Stimulated activated CD8-positive, alpha-beta memory T cell treated with anti-CD3 and anti-CD28 coated beads, Interleukin-4, amount 100 ng/mL, for 4 hours (primary cell): ENCODE results near the gene DIAPH3.

ENCODE experiments used
- DNase-seq, 2 donors: peaks; one replicate each; pipeline ENCODE4 v3.0.0-alpha.2; 2020; ENCODE audit warnings: low read depth in 2 of 2, low spot score in 1 of 2

Gene DIAPH3

DNA sequence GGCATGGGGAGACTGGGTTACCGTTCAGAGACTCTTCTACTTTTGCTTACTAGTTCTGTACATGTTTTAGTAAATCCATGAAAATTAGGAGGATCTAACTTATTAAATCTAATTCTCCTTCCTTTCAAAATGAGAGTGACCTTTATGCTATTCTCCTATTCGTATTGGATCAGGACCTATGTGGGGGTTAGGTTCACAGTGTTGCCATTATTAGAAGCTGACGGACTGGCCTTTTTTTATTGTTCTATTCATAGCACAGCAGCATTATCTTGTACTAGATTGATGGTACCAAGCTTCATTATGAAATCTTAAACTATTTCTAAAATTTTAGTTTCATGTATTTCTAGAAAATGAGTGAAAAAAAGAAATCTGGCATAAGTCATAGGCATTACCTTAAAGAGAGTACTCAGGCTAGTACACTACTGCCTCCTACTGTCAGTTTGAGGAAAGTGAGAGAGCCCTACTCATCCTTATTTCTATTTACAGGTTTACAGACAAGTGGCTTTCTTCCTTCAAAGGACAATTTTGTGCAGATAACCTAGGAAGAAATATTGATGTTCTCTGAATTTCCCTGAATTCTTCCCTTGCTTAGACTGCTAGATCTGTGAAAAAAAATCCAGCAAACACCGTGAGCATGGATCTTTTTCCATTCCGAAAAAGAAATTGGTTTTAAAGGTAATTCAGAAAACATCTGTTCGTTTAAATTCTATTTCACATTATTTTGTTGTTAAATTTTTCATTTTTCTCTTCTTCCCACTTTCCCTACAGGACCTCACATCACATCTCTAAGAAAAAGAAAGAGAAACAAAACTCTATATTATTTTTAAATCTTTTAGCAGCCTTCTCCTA is 485.5 kb downstream of the DIAPH3 start:
- no peak for DNase-seq

- no peak for DNase-seq
These were observed 486.3 kb downstream of the DIAPH3 start for GRCh38 chr13:59677430-59677829.

- DNase-seq, result no peak
These were observed 489.1 kb downstream of the DIAPH3 start for GRCh38 chr13:59674616-59675015.

- no peak for DNase-seq
These were observed 490.4 kb downstream of the DIAPH3 start for GRCh38 chr13:59673286-59673685.

GRCh38 chr13:59672445-59672844 is 491.3 kb downstream of the DIAPH3 start:
- DNase-seq, result no peak

GRCh38 chr13:59671881-59672280 is 491.8 kb downstream of the DIAPH3 start:
- DNase-seq, result no peak

GRCh38 chr13:59666504-59666903 is 497.2 kb downstream of the DIAPH3 start:
- DNase-seq, result no peak

- no peak for DNase-seq
These were observed 498.0 kb downstream of the DIAPH3 start for GRCh38 chr13:59665732-59666131.

GRCh38 chr13:59665184-59665583 is 498.5 kb downstream of the DIAPH3 start:
- no peak for DNase-seq

- no peak for DNase-seq
These were observed 499.1 kb downstream of the DIAPH3 start for GRCh38 chr13:59664586-59664985.

DNA sequence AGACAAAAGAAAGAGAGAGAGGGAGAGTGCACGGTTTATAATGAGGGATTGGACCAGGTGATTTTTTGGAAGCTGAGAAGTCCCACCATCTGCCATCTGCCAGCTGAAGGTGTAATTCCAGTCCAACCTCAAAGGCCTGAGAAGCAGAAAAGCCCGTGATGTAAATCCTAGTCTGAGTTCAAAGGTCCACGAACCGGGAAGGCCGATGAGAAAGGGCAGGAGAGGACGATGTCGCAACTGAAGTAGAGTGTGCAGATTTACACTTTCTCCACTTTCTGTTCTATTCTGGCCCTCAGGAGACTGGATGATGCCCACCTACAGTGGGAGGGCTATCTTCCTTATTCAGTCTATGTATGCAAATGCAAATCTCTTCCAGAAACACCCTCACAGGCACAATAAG is 500.0 kb downstream of the DIAPH3 start:
- no peak for DNase-seq

DNA sequence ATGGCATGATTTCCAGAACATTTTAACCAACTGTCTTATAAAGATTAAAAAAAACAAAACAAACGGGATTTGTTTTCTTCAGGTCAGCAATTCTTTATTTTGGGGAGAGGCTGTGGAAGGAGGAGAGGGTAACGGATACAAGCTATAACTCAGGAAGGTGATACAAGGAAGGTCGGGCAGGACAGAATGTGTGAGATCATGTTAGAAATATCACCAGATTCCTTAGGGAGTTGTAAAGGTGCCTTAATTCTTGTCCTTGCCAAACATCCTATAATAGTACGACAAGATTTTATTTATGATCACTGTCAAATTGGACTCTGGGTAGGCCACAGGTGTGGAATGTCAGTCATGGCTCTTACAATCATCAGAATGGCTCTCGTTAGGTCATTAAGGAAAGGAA is 503.1 kb downstream of the DIAPH3 start:
- no peak for DNase-seq

- DNase-seq, result no peak
These were observed 503.7 kb downstream of the DIAPH3 start for GRCh38 chr13:59659981-59660380.

GRCh38 chr13:59658738-59659330 is 504.9 kb downstream of the DIAPH3 start:
- DNase-seq, result no peak

DNA sequence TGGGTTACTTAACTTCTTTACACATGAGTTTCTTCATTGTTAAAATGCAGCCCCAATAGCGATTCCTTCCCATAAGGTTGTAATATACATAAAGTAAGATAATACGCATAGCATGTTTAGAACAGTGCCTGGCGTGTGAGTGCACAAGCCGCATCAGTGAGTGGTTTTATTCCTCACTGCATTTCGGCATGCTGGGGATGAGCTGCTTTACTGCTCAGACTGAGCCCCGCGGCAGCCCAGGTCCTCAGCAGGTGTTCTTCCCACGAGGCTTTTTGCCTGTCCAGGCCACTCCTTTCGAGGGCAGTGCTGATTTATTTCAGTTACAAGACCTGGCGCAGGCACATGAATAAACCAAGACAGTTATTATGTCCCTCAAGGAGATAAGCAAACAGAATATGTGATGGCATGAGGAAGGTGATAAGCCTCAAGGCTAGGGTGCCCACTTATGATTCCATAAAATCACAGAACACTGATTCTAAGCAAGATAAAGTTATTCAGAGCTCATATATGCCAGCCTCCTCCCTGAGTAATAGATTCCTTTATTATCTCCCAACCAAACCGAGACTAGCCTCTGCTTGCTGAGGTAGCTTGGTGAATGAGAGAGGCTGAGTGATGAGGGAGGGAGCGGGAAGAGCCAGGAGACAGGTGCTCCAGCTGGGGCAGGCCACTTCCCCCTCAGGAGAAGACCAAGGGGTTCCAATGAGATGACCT is 505.5 kb downstream of the DIAPH3 start:
- DNase-seq, result no peak

DNA sequence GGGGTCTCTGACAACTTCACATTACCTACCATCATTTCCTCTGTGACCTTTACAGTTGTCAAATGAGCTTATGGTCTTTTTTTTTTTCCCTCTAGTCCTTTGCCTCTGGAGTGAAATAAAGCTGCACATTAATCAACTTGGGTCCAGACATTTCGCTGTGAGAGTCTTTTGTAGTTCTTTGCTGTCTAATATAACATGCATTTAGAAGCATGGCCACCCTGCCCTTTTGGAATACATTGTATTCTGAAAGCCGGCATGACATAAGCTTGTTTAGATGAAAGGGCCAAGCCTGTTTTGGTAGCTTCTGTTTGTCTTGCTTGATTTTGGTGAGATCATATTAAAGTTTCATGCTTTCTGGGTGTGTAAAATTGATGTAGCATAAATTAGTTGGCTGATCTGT is 509.8 kb downstream of the DIAPH3 start:
- DNase-seq, result no peak

DNA sequence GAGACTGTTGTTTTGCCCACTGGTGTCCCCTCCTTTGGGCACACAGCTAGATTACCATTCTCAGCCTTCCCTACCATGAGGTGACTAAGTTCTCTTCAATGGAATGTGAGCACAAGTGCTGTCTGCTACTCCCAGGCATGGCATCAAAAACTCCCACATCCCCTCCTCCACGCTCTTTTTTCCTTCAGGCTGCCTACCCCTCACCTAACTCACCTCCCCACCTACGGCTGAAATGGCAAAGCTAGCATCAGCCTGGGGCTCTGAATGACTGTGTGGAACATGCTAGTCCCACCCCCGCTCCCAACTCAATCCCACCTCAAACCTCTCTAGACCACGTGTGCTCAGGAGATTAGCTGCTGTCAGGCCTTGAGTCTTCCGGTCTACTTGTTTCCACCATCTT is 512.2 kb downstream of the DIAPH3 start:
- DNase-seq, result no peak

DNA sequence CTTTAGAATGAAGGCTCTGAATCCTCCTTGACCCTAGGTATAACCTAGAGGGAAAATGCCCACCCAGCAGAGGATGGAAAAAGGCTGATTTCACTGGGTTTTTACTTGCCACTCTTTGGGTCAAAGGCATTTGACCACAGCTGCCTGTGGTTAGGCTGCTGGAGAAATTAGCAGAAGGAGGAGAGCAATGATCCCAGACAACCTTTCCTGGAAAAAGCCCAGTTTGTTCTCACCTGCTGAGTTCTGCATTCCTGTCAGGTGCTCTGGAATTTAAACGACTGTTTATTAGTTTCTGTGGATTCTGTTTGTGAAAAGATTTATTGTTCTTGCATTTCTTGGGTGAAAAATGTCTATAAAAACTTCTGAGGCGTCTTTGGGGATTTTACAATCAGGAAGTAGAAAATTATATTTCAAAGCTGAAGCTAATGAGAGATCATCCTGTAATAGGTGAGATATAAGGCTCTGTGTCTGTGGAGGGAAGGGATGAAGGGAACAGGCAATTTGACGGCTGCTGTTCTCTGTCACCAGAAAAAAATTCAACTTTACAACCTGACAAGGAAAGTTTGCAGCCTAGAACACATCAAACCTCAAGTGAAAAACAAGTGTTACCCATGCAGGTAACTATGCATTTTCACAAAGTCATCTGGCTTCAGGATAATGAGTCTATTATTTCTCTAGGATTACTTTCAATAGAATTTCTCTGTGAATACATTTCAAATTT is 519.7 kb downstream of the DIAPH3 start:
- DNase-seq, result no peak

DNA sequence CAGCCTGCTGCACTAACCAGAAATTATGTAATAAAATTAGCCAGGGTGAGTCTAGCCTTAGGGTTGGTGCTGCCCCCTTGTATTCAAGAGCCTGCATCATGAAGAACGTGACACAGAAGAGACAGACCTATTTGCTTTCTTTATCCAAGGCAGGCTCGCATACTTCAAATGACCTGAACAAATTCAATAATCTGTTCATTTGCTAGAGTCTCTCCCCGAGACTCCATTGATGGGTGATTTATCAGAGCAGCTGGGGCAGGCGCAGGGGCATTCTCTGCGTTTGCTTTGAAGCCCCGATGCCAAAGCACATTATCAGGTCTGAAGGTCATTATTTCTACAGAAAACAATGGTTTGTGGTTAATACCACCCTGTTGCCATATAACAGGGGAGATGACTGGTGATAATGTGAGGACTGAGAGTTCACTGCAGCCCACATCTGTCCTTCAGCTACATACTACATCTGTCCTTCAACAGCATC is 520.3 kb downstream of the DIAPH3 start:
- DNase-seq, result no peak

GRCh38 chr13:59641817-59642216 is 521.9 kb downstream of the DIAPH3 start:
- no peak for DNase-seq

DNA sequence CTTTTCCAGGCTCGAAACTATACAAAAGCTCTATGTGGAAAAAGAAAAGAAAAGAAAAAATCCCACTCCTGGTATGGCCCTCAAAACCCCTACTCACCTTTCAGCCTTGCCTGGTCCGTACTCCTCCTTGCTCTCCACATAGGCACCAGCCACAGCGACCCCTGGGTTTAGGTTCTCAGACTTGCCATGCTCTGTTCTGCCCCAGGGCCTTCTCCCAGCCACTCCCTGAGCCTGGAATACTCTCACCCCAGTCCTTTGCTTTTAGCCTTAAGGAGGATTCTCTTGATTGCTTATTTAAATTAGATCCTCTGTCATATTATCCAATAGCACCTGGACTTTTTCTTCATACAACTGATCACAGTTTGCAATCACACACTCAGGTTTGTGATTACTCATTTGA is 522.5 kb downstream of the DIAPH3 start:
- DNase-seq, result no peak
